Mammary epithelial cell (primary cell): ENCODE results near the gene LNX1.

Experiments
- EZH2 ChIP-seq: IDR thresholded peaks from 2 replicates; pipeline ENCODE4 v1.6.1; 2012; ENCODE audit warnings: low read length, inconsistent platforms, borderline replicate concordance
- TF ChIP-seq, protein P1 (sequence below), 2 donors: IDR thresholded peaks in 1 of 2; conservative IDR thresholded peaks in 1 of 2; 2 replicates each; pipeline ENCODE4 v1.5.1; 2011 to 2012; ENCODE audit warnings: inconsistent platforms in 2 of 2, low read length in 2 of 2, mild to moderate bottlenecking in 2 of 2, control low read depth in 1 of 2, low read depth in 1 of 2; ENCODE audit not compliant: insufficient read depth in 1 of 2; ENCODE audit errors: extremely low read depth in 1 of 2

DNA sequence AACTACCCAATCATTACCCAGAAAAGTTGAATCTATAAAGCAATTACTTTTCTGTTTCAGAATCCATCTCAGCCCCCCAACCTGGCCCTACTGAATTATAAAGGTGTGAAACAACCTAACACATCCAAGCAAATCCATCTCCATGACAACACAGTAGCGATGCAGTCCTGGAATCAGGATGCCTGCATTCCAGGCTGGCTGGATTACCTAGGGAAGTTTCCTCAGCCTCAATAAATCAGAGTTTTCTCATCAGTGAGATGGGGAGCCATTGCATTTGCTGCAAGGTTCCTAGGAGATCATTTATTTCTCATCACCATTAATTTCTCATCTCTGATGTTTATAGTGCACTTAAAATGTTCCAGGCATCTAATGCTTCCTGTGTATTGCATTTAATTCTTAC lies 46.0 kb downstream of the LNX1 start:
- TF ChIP-seq, protein P1, sequence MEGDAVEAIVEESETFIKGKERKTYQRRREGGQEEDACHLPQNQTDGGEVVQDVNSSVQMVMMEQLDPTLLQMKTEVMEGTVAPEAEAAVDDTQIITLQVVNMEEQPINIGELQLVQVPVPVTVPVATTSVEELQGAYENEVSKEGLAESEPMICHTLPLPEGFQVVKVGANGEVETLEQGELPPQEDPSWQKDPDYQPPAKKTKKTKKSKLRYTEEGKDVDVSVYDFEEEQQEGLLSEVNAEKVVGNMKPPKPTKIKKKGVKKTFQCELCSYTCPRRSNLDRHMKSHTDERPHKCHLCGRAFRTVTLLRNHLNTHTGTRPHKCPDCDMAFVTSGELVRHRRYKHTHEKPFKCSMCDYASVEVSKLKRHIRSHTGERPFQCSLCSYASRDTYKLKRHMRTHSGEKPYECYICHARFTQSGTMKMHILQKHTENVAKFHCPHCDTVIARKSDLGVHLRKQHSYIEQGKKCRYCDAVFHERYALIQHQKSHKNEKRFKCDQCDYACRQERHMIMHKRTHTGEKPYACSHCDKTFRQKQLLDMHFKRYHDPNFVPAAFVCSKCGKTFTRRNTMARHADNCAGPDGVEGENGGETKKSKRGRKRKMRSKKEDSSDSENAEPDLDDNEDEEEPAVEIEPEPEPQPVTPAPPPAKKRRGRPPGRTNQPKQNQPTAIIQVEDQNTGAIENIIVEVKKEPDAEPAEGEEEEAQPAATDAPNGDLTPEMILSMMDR (conservative IDR thresholded peaks at IDR 0.05 in 1 of 2, IDR thresholded peaks at IDR 0.05 in 1 of 2; ENCODE audit: extremely low read depth in 1 of 2, insufficient read depth in 1 of 2, low read depth in 1 of 2, low read length in 2 of 2), result no peak
- TF ChIP-seq EZH2, result no peak
